AG04450 (cell line): ENCODE measurements around the gene CCDC38. TPM values are rescaled to one million over a fixed set of nuclear protein-coding genes. Genes with fewer than 3 reads are reported as not detected.

ENCODE experiments used
- CTCF ChIA-PET: fragments of 300-600, 350-600 bp; formaldehyde crosslinking; extraction: SDS; loops from one replicate; lab custom pipeline; 2022; ENCODE audit warnings: antibody characterized with exemption, inconsistent platforms; lab: Charles Lee
- POLR2A ChIA-PET: fragments of 350-600 bp; formaldehyde crosslinking; extraction: SDS; loops from one replicate; lab custom pipeline; 2021; ENCODE audit warnings: antibody characterized with exemption, inconsistent platforms; lab: Yijun Ruan, JAX
- DNase-seq: peaks from one replicate; pipeline ENCODE4 v3.0.0-alpha.2; 2011; ENCODE audit warnings: low read depth, low spot score
- H3K27ac ChIP-seq: one replicate; pipeline ENCODE4 v1.5.1; 2012; ENCODE audit warnings: low read depth, low read length, control low read depth
- H3K27me3 ChIP-seq: one replicate; pipeline ENCODE4 v1.6.0; 2012; ENCODE audit warnings: low read length; ENCODE audit not compliant: control insufficient read depth, insufficient read depth
- H3K4me3 ChIP-seq: 2 replicates; pipeline ENCODE4 v1.5.1; 2011; ENCODE audit warnings: mild to moderate bottlenecking, low read depth, low read length, control low read depth
- H3K9me3 ChIP-seq: 2 replicates; pipeline ENCODE4 v1.5.1; 2012; ENCODE audit warnings: low read length; ENCODE audit not compliant: control insufficient read depth, insufficient read depth
- polyA plus RNA-seq: library from polyadenylated mRNA; depleted of rRNA; stranded (reverse); fragments of >200 nt; gene quantifications from 2 replicates; pipeline ENCODE4 v1.2.3, GENCODE V29; 2011
- TF ChIP-seq, protein P1 (sequence below): IDR thresholded peaks from 2 replicates; pipeline ENCODE4 v1.5.1; 2011; ENCODE audit warnings: low read depth, low read length, control low read depth, inconsistent platforms

The CCDC38 gene
- polyA plus RNA-seq, 1 experiment, result not detected

- TF ChIP-seq, protein P1, sequence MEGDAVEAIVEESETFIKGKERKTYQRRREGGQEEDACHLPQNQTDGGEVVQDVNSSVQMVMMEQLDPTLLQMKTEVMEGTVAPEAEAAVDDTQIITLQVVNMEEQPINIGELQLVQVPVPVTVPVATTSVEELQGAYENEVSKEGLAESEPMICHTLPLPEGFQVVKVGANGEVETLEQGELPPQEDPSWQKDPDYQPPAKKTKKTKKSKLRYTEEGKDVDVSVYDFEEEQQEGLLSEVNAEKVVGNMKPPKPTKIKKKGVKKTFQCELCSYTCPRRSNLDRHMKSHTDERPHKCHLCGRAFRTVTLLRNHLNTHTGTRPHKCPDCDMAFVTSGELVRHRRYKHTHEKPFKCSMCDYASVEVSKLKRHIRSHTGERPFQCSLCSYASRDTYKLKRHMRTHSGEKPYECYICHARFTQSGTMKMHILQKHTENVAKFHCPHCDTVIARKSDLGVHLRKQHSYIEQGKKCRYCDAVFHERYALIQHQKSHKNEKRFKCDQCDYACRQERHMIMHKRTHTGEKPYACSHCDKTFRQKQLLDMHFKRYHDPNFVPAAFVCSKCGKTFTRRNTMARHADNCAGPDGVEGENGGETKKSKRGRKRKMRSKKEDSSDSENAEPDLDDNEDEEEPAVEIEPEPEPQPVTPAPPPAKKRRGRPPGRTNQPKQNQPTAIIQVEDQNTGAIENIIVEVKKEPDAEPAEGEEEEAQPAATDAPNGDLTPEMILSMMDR, result no peak
- peaks cover 7% of the 10 kb centered on the region for H3K27me3 ChIP-seq
- DNase-seq, result no peak
- H3K27ac ChIP-seq, result no peak overlapping the region
- no peak overlapping the region for H3K4me3 ChIP-seq
- peaks cover 3% of the 10 kb centered on the region; the same call in 1 of the 2 replicates for H3K9me3 ChIP-seq
- POLR2A ChIA-PET, result no interaction called here
- CTCF ChIA-PET, result no interaction called here
These were observed 35.9 kb upstream of the CCDC38 start for GRCh38 chr12:95978351-95978750.

DNA sequence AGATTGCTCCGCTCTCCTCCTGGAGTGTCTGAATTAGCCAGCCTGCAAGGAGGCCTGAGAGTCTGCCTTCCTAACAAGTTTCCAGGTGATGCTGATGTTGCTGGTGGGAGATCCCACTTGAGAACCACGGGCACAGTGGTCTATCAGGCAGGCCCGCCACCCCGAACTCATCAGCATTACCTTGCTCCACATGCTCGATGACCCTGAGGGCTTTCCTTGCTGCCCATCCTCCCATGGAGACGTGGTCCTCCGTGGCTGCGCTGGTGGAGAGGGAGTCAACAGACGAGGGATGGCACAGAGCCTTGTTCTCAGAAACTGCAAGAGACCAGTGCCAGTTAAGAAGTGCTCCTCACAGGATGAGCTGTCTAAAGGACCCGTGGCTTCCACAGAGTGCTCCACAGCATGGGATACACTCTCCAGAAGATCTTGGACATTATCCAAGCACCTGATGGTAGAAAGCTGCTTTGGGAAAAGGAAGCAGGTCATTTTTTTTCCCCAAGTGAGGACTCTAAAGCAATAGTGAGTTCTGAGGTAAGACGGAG, 35.4 kb upstream of the CCDC38 start:
- POLR2A ChIA-PET, result no interaction called here
- Histone ChIP-seq H3K27ac (no peak overlapping the region), H3K9me3 (peaks cover 3% of the 10 kb centered on the region; the same call in 1 of the 2 replicates), H3K4me3 (no peak overlapping the region), H3K27me3 (peaks cover 7% of the 10 kb centered on the region)
- CTCF ChIA-PET, result no interaction called here
- DNase-seq, result no peak
- TF ChIP-seq, protein P1, result no peak

- Histone ChIP-seq H3K27me3 (peaks cover 7% of the 10 kb centered on the region), H3K27ac (no peak overlapping the region), H3K9me3 (peaks cover 3% of the 10 kb centered on the region; the same call in 1 of the 2 replicates), H3K4me3 (no peak overlapping the region)
- no peak for DNase-seq
- ChIA-PET POLR2A (no interaction called here), CTCF (no interaction called here)
- TF ChIP-seq, protein P1, result no peak
These were observed 34.0 kb upstream of the CCDC38 start for GRCh38 chr12:95976416-95976832.

DNA sequence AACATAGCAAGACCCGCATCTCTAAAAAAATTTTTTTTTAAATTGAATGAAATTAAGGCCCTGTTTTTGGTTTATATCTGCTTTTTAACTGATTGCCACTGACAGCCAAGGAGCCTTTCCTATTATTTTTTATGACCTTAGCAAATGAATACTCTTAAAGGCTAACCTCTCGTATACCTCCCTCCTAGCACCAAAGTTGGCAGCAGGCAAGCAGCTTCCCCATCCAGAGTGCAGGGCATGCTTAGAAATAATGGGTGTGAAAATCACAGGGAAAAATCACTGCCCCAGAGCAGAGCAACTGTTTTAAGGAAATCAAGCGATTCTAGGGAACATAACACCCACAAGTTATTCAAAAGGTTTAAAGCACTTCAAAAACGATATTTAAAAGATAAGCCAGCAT, 33.1 kb upstream of the CCDC38 start:
- Histone ChIP-seq H3K27ac (no peak overlapping the region), H3K9me3 (peaks cover 3% of the 10 kb centered on the region; the same call in 1 of the 2 replicates), H3K27me3 (peaks cover 5% of the 10 kb centered on the region), H3K4me3 (no peak overlapping the region)
- CTCF ChIA-PET, result no interaction called here
- no peak for DNase-seq
- TF ChIP-seq, protein P1, result no peak
- POLR2A ChIA-PET, result no interaction called here

DNA sequence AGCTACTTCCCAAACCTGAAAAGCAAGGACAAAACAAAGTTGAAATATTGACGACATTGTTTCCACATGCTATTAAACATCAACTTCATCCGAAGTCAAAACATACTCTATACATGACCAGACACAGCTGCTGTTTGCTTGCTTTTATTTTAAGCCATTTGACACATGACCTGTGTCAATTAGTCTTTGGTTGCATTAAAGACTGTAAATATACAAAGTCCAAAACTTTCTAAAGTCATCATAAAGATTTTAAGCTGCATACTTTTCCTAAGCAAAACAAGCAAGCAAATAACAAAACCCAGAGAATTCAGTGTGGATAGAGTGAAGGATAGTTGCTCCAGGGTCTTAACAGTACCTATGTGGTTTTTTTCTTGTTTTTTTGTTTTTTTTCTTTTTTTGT, 31.9 kb upstream of the CCDC38 start:
- H3K4me3 ChIP-seq, result no peak overlapping the region
- H3K27ac ChIP-seq, result no peak overlapping the region
- CTCF ChIA-PET, result no interaction called here
- POLR2A ChIA-PET, result no interaction called here
- TF ChIP-seq, protein P1, result no peak
- H3K27me3 ChIP-seq, result peaks cover 3% of the 10 kb centered on the region
- DNase-seq, result no peak
- H3K9me3 ChIP-seq, result peaks cover 3% of the 10 kb centered on the region; the same call in 1 of the 2 replicates
